ENCODE data around the gene MLLT10. TPM values are rescaled to one million over a fixed set of nuclear protein-coding genes. Genes with fewer than 3 reads are reported as not detected.
"Not testable (repeated sequence)": the region's sequence is repeated elsewhere in the genome, so short reads cannot be mapped to it uniquely, and the experiment has no call there.

The MLLT10 gene
- total RNA-seq, 1 donor: 50.5 TPM

DNA sequence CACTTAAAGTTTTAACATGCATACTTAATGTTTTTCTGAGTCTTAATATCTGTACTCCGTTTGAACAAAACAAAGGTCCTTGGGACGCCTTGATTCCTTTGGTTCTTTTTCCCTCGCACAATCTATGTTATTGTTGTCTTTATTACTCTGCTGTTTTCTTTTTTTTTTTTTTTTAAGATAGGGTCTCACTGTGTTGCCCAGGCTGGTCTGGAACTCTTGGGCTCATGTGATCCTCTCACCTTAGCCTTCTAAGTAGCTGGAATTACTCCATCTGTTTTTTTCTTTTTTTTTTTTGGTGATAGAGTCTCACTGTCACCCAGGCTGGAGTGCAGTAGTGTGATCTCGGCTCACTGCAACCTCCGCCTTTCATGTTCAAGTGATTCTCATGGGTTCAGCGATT lies 13.2 kb downstream of the MLLT10 start:
- DNase-seq (ENCODE audit: low read depth): no peak
- no peak for TF ChIP-seq CTCF (IDR thresholded peaks at IDR 0.05; ENCODE audit: insufficient read depth, low read depth, low read length)

GRCh38 chr10:21552638-21553037 lies 18.6 kb downstream of the MLLT10 start:
- no peak for DNase-seq (ENCODE audit: low read depth)
- no peak overlapping the region for H3K4me3 ChIP-seq (ENCODE audit: low read depth, low read length)
- no peak for TF ChIP-seq CTCF (IDR thresholded peaks at IDR 0.05; ENCODE audit: insufficient read depth, low read depth, low read length)

More for the DNA sequence above, 13.2 kb downstream of the MLLT10 start:
- H3K4me3 ChIP-seq (ENCODE audit: low read depth, low read length): no peak overlapping the region

- DNase-seq (ENCODE audit: low read depth): no peak
- TF ChIP-seq CTCF (IDR thresholded peaks at IDR 0.05; ENCODE audit: insufficient read depth, low read depth, low read length): no peak
- no peak overlapping the region for H3K4me3 ChIP-seq (ENCODE audit: low read depth, low read length)
Measured at GRCh38 chr10:21556527-21556926, 22.5 kb downstream of the MLLT10 start.

- DNase-seq (ENCODE audit: low read depth): not testable (repeated sequence)
Measured at GRCh38 chr10:21558984-21559383, 25.0 kb downstream of the MLLT10 start.

GRCh38 chr10:21570761-21571521 lies 36.9 kb downstream of the MLLT10 start:
- H3K4me3 ChIP-seq (ENCODE audit: low read depth, low read length): no peak overlapping the region
- DNase-seq (ENCODE audit: low read depth): no peak
- no peak for TF ChIP-seq CTCF (IDR thresholded peaks at IDR 0.05; ENCODE audit: insufficient read depth, low read depth, low read length)

More at GRCh38 chr10:21558984-21559383, 25.0 kb downstream of the MLLT10 start:
- not testable (repeated sequence) for H3K4me3 ChIP-seq (ENCODE audit: low read depth, low read length)

- DNase-seq (ENCODE audit: low read depth): peak; percentile 78
- H3K4me3 ChIP-seq (ENCODE audit: low read depth, low read length): no peak overlapping the region
- no peak for TF ChIP-seq CTCF (IDR thresholded peaks at IDR 0.05; ENCODE audit: insufficient read depth, low read depth, low read length)
Measured at GRCh38 chr10:21572578-21572977, 38.5 kb downstream of the MLLT10 start.

GRCh38 chr10:21574514-21574913 lies 40.5 kb downstream of the MLLT10 start:
- not testable (repeated sequence) for H3K4me3 ChIP-seq (ENCODE audit: low read depth, low read length)

DNA sequence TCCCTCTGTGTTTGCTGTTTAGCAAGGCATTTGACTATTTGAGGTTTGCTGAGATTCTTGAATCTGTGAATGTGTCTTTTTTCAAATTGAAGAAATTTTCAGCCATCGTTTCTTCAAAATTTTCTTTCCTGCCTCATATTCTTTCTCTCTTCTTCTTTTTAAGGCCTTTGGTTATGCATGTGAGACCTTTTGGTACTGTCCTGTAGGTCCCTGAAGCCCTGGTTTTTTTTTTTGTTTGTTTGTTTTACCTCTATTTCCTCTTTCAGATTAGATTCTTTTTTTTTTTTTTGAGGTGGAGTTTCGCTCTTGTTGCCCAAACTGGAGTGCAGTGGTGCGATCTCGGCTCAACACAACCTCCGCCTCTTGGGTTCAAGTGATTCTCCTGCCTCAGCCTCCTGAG lies 45.3 kb downstream of the MLLT10 start:
- TF ChIP-seq CTCF (IDR thresholded peaks at IDR 0.05; ENCODE audit: insufficient read depth, low read depth, low read length): no peak
- no peak for DNase-seq (ENCODE audit: low read depth)
- no peak overlapping the region for H3K4me3 ChIP-seq (ENCODE audit: low read depth, low read length)

More at GRCh38 chr10:21574514-21574913, 40.5 kb downstream of the MLLT10 start:
- DNase-seq (ENCODE audit: low read depth): not testable (repeated sequence)

DNA sequence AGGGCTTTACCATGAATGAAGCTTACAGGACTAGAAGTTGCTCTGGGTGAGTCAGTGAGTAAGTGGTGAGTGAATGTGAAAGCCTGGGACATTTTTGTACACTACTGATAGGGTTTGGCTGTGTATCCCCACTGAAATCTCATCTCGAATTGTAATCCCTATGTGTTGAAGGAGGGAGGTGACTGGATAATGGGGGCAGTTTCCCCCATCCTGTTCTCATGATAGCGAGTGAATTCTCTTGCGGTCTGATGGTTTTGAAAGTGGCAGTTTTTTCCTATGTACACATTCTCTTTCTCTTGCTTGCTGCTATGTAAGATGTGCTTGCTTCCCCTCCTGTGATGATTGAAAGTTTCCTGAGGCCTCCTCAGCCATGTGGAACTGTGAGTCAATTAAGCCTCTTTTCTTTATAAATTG lies 47.4 kb downstream of the MLLT10 start:
- not testable (repeated sequence) for H3K4me3 ChIP-seq (ENCODE audit: low read depth, low read length)
- peak; percentile 68 for DNase-seq (ENCODE audit: low read depth)
